Esophagus (tissue), 2 donors: ENCODE data around the gene ABCA13. TPM values are rescaled to one million over a fixed set of nuclear protein-coding genes. Genes with fewer than 3 reads are reported as not detected.

Source experiments
- H3K27ac ChIP-seq, 2 donors: one replicate each; pipeline ENCODE4 v1.5.1; 2013; ENCODE audit warnings: low read depth in 2 of 2, mild to moderate bottlenecking in 2 of 2, inconsistent platforms in 1 of 2, low read length in 1 of 2, moderate library complexity in 1 of 2
- H3K27me3 ChIP-seq, 2 donors: one replicate each; pipeline ENCODE4 v1.6.1; 2013; ENCODE audit warnings: low read length in 2 of 2, control low read depth in 1 of 2, mild to moderate bottlenecking in 1 of 2; ENCODE audit not compliant: insufficient read depth in 2 of 2, control insufficient read depth in 1 of 2
- H3K36me3 ChIP-seq, 2 donors: one replicate each; pipeline ENCODE4 v1.6.1; 2013; ENCODE audit warnings: low read length in 1 of 2; ENCODE audit not compliant: control insufficient read depth in 2 of 2, insufficient read depth in 2 of 2
- H3K4me1 ChIP-seq, 2 donors: one replicate each; pipeline ENCODE4 v1.6.1; 2013; ENCODE audit warnings: low read length in 1 of 2; ENCODE audit not compliant: control insufficient read depth in 2 of 2, insufficient read depth in 2 of 2
- H3K4me3 ChIP-seq, 2 donors: one replicate each; pipeline ENCODE4 v1.5.1; 2013; ENCODE audit warnings: low read length in 2 of 2, mild to moderate bottlenecking in 2 of 2, low read depth in 1 of 2, moderate library complexity in 1 of 2
- H3K9me3 ChIP-seq, 2 donors: one replicate each; pipeline ENCODE4 v1.6.1; 2013; ENCODE audit warnings: mild to moderate bottlenecking in 2 of 2, low read depth in 1 of 2, low read length in 1 of 2, moderate library complexity in 1 of 2; ENCODE audit not compliant: control insufficient read depth in 2 of 2, insufficient read depth in 1 of 2
- WGBS, 2 donors: extraction: QIAGEN DNeasy Blood & Tissue Kit; methylation state at CpG; one replicate each; pipeline ENCODE4 v1.1.7; 2013; 5-methylcytosine and 5-hydroxymethylcytosine counted together
- polyA plus RNA-seq, 2 donors: library from polyadenylated mRNA; stranded (reverse); fragments of 200-250 nt; gene quantifications; one replicate each; pipeline ENCODE4 v1.2.3, GENCODE V29; 2013
- donor health status: healthy with polysubstance abuse.
- donor health status: Bipolar disorder and iron deficiency.

The ABCA13 gene
- polyA plus RNA-seq, 2 donors: 0.49 to 1.6 TPM

DNA sequence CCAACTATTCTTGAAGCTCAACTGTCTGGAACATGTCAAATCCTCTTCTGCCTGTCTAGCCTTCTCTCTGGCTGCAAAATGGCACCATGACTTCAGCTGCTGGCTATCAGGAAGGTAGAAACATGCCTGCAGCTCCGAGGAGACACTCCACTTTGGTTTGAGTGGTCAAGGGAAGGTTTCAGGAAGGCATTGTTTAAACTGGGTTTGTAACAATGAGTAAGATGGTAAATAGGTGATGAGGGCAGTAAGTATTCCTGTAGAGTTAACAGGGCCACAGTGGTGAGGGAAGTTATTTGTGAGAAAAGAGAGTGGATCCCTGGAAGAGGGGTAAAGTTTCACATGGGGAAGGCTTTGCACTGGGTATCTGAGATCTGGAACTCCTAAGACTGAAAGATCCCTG lies 231.5 kb downstream of the ABCA13 start:
- WGBS, 2 donors: 54 to 69% methylated on average over 1 of the region's 1 CpG
- no peaks in the 10 kb centered on the region for H3K27me3 ChIP-seq
- no peaks in the 10 kb centered on the region for H3K36me3 ChIP-seq

DNA sequence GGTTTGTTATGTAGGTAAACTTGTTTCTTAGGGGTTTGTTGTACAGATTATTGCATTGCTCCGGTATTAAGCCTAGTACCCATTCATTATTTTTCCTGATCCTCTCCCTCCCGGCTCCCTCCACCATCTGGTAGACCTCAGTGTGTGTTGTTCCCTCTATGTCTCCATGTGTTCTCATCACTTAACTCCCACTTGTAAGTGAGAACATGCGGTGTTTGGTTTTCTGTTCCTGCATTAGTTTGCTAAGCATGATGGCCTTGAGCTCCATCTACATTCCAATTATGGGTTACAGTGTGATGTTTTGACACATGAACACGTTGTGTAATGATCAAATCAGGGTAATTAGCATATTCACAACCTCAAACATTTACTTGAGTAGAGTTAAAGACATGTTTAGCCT lies 237.5 kb downstream of the ABCA13 start:
- Histone ChIP-seq H3K27me3 (no peaks in the 10 kb centered on the region), H3K36me3 (no peaks in the 10 kb centered on the region), H3K4me3 (no peak overlapping the region), H3K27ac (no peak overlapping the region), H3K9me3 (no peaks in the 10 kb centered on the region), H3K4me1 (no peaks in the 10 kb centered on the region)
- 77% methylated on average over 4 of the region's 4 CpGs for WGBS, 2 donors

More for the DNA sequence above, 231.5 kb downstream of the ABCA13 start:
- Histone ChIP-seq H3K4me1 (no peaks in the 10 kb centered on the region), H3K4me3 (no peak overlapping the region), H3K9me3 (no peaks in the 10 kb centered on the region), H3K27ac (no peak overlapping the region)

DNA sequence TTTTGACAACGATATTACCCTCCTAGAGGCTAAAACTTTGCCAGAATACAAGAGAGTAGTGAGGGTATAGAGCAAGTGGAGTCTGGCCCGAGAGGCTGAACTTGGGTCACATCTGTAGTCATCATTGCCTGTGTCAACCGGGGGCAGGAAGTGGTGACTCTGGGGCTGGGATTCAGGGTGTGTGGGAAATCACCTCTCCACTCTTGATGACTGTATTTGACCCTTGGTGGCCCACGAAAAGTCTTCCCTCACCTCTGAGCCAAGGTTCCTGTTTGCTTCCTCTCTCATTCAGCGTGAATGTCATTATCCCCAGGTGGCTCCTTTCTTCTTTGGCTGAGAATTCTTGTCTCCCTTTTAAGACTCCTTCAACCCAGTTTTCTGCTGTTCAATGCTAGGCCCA lies 240.4 kb downstream of the ABCA13 start:
- Histone ChIP-seq H3K36me3 (no peaks in the 10 kb centered on the region), H3K4me3 (no peak overlapping the region), H3K27ac (no peak overlapping the region), H3K27me3 (no peaks in the 10 kb centered on the region), H3K4me1 (no peaks in the 10 kb centered on the region), H3K9me3 (no peaks in the 10 kb centered on the region)
- WGBS, 2 donors: 67 to 73% methylated on average over 5 of the region's 5 CpGs

DNA sequence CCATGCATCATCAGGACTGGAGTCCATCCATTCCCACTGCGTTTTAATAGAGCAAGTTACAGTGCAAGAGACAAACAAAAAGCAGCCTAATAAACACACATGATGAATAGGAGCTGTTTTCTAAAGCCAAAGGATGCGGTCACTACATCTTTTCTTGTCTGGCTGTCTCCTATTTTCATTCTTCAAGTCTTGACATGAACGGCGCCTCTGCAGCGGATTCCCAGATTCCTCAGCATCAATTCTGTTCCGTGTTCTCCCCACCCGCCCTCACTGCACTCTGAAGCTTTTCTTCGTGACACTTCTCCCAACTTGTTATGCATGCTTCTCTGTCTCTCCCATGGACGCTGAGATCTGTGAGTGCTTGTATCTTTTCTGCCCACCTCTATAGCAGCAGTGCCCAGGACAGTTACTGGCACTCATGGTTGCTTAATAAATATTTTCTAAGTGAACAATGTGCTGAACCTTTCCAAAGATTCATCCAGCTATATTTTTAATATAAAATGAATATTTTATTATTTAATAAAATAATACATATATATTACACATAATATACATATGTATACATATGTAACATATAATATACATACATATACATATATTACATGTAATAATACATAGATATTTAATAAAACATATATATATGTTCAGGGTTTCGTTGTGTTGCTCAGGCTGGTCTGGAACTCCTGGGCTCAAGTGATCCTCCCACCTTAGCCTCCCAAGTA lies 242.9 kb downstream of the ABCA13 start:
- H3K4me3 ChIP-seq: no peak overlapping the region
- no peaks in the 10 kb centered on the region for H3K9me3 ChIP-seq
- no peak overlapping the region for H3K27ac ChIP-seq
- no peaks in the 10 kb centered on the region for H3K36me3 ChIP-seq
- H3K4me1 ChIP-seq: no peaks in the 10 kb centered on the region
- H3K27me3 ChIP-seq: no peaks in the 10 kb centered on the region
- 66 to 70% methylated on average over 10 of the region's 10 CpGs for WGBS, 2 donors

DNA sequence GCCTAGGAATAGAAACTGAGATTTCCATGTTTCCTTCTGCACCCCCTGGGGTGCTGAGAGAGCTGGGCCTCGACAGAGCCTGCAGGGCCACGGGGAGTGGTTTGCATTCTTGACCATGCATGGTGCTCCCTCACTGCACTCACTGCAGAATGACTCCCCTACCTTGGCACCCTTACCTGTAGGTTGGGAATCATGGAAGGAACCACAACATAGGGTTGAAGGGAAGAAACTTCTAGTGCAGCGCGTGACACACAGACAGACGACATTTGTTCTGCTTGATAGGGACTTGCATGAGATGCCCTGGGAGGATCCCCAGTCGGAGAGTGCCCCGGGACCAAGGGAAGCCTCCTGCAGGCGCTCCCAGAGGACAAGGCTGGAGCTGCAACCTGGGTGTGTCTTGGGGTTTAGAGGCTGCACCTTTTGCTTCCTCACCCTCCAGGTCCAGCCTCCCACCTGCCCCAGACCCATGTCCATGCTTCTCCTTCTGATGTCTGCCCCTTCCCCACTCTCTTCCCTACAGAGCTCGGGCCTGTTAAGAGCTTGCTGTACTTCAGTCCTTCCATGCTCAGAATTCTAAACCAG lies 245.2 kb downstream of the ABCA13 start:
- Histone ChIP-seq H3K36me3 (no peaks in the 10 kb centered on the region), H3K27ac (no peak overlapping the region), H3K27me3 (no peaks in the 10 kb centered on the region), H3K4me1 (no peaks in the 10 kb centered on the region), H3K4me3 (no peak overlapping the region), H3K9me3 (no peaks in the 10 kb centered on the region)
- WGBS, 2 donors: 82 to 88% methylated on average over 9 of the region's 9 CpGs

DNA sequence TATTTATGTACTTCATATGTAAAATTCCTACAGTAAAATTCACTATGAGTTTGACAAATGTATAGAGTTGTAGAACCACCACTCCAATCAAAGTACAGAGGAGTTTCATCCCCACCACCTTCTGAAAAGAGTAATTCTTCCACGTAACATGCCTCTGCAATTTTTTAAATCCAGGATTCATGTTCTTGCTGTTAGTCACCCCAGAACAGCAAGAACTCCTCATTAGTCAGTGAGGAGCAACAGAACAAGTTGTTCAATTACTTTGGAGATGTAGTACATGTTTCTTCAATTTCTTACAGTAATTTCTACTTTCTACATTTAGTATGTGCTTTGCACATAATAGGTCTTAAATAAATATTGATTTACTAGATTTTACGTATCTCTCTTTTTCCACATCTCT lies 248.1 kb downstream of the ABCA13 start:
- Histone ChIP-seq H3K36me3 (no peaks in the 10 kb centered on the region), H3K4me3 (no peak overlapping the region), H3K4me1 (no peaks in the 10 kb centered on the region), H3K27me3 (no peaks in the 10 kb centered on the region), H3K9me3 (no peaks in the 10 kb centered on the region), H3K27ac (no peak overlapping the region)
- WGBS, 2 donors: 75 to 82% methylated on average over 2 of the region's 2 CpGs

DNA sequence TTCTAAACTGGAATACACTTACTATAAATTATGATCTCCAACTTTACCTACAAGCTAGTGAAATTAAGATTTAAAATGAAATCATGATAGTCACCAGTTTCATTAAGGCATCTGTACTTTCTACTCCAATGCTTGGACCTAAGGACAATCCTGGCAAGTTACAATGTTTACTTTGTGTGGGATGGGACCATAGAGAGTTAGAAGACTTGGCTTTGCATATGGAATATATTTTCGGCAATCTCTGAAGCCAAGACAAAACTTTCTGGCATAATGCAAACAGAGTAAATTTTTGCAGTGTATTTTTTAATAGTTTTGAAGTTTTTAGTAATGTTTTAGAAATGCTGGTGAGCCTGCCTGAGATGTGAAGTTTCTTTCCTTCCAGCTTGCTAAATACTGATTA lies 248.9 kb downstream of the ABCA13 start:
- Histone ChIP-seq H3K27me3 (no peaks in the 10 kb centered on the region), H3K9me3 (no peaks in the 10 kb centered on the region), H3K27ac (no peak overlapping the region), H3K4me1 (no peaks in the 10 kb centered on the region), H3K36me3 (no peaks in the 10 kb centered on the region), H3K4me3 (no peak overlapping the region)
- WGBS, 2 donors: 35 to 69% methylated on average over 1 of the region's 1 CpG

DNA sequence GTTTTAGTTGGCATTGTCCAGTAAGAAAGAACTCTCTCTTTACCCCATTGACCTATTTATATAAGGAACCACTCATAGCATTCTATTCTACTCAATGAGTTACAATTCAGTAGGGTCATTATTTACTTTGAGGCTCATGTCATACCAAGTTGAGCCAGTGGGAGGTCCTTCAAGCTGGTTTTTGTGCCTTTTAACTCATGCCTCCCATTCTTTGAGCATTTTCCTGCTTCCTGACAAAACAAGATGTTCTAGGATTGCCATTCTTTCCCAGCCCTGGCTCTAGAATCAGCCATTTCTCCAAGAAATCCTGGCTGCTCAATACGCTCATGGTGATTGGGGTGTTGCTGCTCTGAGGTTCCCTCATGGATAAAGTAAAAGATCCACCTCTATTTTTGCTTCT lies 250.1 kb downstream of the ABCA13 start:
- 98 to 100% methylated on average over 1 of the region's 1 CpG for whole genome bisulfite sequencing, 2 donors
- Histone ChIP-seq H3K27me3 (no peaks in the 10 kb centered on the region), H3K27ac (no peak overlapping the region), H3K36me3 (no peaks in the 10 kb centered on the region), H3K9me3 (no peaks in the 10 kb centered on the region), H3K4me3 (no peak overlapping the region), H3K4me1 (no peaks in the 10 kb centered on the region)

DNA sequence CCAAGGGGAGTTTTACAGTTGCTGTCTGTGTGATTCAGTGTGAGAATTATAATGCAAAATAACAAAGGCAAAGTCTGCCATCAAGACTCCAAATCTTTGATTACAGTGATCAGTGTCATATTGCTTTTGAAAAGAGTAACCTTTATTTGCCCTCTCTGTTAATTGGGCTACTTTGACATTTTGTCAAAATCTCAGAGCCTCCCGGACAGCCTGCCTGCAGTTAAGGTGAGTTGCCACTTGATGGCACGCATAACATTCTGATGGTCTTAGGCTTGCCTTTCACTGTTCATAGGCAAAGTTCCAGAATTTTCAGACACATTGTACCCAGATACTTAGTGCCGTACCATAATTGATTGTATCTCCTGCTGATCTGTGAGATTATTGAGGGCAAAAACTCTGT lies 253.5 kb downstream of the ABCA13 start:
- Histone ChIP-seq H3K9me3 (no peaks in the 10 kb centered on the region), H3K4me1 (no peaks in the 10 kb centered on the region), H3K27me3 (no peaks in the 10 kb centered on the region), H3K27ac (no peak overlapping the region), H3K4me3 (no peak overlapping the region), H3K36me3 (no peaks in the 10 kb centered on the region)
- WGBS, 2 donors: 46 to 57% methylated on average over 3 of the region's 3 CpGs

DNA sequence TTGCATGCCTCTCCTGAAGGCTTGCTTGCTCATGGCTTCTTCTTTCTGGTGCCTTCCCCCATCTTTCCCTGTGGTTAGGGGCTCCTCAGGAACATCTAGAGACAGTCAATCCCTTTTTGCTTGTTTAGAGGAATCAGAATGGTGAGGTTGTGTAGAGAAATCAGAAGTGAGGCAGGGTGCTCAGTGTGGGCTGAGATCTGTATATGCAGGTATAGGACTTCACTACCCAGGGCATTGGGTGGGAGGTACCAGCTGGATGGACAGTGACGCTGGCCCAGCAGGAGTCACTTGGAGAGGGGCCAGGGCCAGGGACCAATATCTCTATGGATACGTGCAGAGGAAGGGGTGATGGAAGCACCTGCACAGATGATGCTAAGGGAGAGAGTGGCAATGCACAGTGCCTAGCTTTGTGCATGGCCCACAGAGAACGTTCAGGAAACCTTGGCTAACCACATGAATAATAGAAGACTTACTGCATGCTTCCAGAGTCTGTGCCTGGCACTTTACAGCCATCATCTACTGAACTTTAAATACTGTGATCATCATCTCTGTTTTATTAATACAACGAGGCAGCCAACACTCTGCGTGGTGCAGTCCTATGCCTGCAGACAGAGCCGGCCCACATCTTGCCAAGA lies 255.2 kb downstream of the ABCA13 start:
- Histone ChIP-seq H3K4me3 (no peak overlapping the region), H3K36me3 (no peaks in the 10 kb centered on the region), H3K27ac (no peak overlapping the region), H3K4me1 (no peaks in the 10 kb centered on the region), H3K27me3 (no peaks in the 10 kb centered on the region), H3K9me3 (no peaks in the 10 kb centered on the region)
- whole genome bisulfite sequencing, 2 donors: 51 to 55% methylated on average over 6 of the region's 6 CpGs
